NCI-H82 (cell line): ENCODE results near the gene LSM11.
A peak's percentile ranks its signal among the peaks of the same experiment; 100 is the strongest.

Experiments
- DNase-seq: peaks from one replicate; lab custom pipeline; 2025; lab: John Stamatoyannopoulos, UW

The LSM11 gene

DNA sequence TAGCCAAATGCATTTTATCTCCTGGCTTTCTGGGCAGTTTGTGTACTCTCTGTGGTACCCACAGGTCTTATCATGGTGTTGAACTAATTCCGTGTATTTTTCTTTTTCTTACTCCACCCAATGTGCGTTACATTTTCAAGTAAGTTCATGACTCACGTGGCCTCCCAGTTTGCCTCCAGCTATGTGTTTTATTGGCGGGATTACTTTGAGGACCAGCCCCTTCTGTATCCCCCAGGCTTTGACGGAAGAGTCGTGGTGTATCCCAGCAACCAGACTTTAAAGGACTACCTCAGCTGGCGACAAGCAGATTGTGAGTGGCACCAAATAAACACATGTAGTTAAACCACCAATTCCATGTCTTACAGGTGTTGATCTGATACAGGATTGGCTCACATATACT lies 9.1 kb upstream of the LSM11 start:
- DNase-seq: no peak

DNA sequence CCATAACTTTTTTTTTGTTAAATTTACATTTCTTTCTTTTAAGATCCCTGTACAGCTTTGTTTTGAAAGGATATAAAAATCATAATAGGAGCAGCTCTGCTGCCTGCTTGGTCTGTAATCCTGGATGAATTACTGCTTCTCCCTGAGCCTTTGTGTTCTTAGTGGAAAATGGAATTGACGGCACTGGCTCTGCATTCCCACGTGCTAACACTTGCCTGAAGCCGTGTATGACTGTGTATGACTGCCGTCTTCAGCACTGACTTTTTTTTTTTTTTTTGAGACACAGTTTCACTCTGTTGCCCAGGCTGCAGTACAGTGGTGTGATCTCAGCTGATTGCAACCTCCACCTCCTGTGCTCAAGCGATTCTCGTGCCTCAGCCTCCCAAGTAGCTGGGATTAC lies 7.5 kb upstream of the LSM11 start:
- DNase-seq: no peak

GRCh38 chr5:157739388-157740228 lies 3.9 kb upstream of the LSM11 start:
- DNase-seq: no peak

DNA sequence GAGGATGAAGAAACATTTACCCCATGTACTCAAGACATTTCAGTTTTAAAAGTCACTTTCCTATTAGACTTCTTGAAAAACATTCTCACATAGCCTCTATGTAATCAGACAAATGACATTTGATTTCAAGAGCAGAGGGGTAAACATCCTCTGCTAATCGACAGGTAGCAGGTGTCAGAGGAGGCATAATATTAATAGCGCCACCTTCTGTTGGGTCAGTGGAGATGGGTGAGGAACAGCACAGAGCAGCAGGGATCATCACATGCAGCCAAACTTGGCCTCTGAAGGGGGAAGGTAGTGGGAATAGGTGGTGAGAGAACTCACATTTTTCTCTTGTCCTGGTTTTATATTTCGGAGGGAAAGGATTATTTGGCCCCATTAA lies 3.3 kb upstream of the LSM11 start:
- peak; percentile 48 for DNase-seq

GRCh38 chr5:157741131-157741530 lies 2.4 kb upstream of the LSM11 start:
- DNase-seq: no peak

DNA sequence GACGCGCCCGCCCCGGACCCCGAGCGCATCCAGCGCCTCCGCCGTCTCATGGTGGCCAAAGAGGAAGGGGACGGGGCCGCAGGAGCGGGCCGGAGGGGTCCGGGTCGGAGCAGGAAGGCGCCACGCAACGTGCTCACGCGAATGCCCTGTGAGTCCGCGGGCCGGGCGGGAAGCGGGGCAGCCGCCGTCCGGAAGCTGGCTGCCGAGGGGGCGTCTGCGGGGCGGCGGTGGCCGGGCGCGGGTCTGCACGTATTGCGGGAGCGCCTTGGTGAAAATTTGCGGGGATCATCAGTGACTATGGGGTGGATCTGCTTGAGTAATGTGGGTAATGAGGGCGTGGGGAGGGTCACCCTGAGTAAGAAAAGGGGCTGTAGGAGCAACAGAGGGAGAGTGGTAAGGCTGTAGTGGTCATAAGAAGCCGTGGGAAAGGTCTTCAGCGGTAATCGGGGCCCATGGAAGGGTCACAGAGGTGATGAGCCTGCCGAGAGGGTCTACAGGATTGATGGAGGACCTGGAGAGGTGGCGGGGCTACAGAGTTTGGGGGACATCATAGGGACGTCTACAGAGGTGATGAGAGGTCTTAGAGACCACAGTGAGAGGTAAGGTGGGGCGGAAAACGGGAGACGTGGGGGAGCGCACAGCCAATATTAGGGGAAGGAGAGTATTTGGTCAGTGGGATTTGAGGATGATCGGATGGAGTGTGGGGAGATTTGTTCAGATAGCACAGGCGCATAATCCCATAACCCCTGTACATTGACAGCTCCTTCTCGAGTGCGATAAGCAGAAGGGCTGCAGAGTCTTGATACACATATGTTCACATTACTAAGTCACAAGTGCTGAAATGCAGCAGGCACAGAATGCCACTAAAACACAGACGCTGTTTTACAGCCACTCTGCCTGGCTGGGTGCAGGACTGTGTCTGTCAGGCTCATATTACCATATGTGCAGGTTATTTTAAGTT lies 819 bp downstream of the LSM11 start:
- DNase-seq: peak; percentile 81

DNA sequence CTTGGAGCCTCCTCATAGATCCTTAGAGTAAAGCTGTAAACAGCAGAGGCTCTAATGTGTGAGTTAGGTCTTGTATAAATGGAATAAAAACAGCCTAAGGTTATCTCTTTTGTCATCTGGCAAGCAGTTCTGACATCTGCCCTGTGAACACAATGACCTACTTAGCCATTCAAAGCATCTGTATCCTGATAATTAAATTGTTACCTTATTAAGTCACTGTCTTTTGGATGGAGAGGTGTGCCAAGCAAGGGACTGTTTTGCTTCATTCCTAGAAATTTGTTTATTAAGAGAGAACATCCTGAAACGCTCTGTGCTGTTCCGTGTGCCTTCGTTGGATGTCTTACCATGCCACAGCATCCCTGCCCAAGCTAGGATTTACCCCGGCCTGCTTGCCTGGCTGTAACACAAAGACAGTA lies 1.5 kb downstream of the LSM11 start:
- peak; percentile 33 for DNase-seq

GRCh38 chr5:157747173-157747740 lies 3.7 kb downstream of the LSM11 start:
- DNase-seq: no peak

GRCh38 chr5:157747766-157748700 lies 4.5 kb downstream of the LSM11 start:
- DNase-seq: no peak

DNA sequence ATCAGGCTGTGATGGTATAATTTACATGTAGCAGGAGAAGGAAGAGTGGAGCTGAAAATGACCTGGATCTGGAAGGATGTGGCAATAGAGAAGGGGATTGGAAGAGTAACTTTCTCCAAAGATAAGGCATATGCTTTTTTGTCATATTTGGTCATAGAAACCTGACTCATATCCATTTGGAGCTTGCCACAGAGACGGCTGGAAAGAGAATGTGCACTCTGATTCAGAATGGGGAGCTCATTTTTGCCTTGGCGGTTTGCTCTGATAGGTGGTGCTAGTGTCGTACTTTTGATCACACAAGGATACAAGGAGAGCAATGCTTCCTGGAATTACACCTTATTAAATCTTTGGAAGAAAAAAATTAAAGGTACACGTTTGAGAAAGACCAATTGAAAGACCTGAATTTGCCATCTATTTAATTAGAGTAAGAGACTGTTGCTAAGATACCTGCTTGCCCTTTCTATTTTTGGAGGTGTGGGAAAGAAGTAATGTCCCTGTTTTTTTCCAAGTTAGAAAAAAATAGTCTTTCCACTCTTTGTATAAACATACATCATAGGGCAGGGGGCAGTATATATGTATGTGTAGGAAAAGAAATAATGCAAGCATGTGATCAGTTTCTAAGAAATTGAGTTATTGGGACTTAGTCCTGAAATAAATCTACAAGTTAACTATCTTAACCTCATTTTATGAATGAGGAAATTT lies 5.4 kb downstream of the LSM11 start:
- no peak for DNase-seq

- no peak for DNase-seq
Observed at GRCh38 chr5:157749462-157749799, 5.9 kb downstream of the LSM11 start.

- no peak for DNase-seq
Observed at GRCh38 chr5:157750320-157750719, 6.8 kb downstream of the LSM11 start.

- no peak for DNase-seq
Observed at GRCh38 chr5:157756122-157756521, 12.6 kb downstream of the LSM11 start.

GRCh38 chr5:157758706-157759105 lies 15.2 kb downstream of the LSM11 start:
- DNase-seq: no peak

DNA sequence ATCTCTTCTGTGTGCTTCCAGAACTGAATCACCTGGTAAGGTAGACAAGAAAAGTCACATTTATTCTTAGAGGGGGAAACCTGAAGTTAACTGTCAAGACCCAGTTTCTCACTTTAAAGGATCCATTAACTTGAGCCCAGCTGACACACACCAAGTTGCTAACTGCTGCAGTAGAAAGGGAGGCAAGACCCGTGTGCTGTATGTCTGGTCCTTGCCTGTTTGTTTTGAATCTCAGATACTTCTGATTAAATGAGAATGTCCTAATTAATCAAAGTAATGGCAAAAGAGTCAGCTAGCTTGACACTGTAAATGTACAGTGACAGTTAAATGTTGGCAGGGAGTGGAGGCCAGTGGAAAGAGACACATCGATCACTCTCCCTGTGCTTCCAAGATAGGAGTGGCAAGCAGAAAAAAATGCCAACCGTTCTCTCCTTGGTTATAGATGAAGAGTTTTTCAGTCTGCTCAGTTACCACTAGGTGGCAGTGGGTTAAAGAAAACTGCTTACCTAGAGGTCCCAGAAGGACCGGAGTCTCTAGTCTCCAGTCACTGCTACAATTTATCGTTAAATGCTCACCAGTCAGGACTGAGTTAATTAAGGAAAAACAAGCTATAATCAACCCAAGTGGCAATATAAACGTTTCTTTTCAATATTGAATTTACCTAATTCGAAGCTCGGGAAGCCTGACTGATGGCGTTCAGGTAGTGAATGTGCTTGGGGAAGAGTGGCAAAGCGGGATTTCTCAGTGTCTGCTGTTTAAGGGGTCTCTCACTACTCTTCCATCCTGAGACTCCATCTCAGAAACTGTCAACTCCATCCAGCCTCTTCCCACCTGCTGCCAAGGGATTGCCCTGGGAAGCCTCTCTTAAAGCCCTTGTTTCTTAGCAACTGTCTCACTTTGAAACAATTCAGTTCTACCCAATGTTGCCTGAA lies 18.4 kb downstream of the LSM11 start:
- peak; percentile 79 for DNase-seq

DNA sequence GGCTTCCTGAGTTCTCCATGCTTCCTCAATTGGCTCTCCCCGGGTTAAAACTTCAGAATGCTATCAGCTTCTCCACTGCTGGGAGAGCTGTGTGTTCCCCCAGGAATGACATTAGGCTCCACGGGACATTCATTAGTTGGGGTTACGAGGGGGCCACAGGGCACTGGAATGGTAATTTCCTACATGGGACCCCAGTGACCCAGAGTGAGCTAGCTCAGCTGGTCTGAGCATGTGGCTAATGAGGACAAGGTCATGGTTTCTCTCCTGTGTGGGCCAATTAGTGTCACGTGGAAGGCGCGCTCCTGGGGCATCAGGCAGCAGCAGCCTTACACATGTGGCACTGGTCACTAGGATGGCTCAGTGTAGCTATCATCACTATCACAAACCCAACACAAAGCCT lies 21.0 kb downstream of the LSM11 start:
- DNase-seq: no peak

DNA sequence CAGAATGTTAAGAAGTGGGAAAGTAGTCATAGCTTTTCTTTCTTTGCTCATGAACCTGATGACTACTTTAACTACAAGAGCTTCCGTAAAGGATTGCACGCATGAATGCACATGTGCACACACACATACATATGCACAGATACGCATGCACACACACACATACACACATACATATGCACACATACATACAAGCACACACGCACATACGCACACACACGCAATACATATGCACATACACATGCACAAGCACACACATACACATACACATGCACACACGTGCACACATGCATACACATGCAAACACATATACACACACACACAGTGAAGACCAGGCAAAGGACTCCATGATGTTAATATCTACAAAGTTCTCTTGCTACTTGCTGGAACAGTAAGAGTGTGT lies 22.9 kb downstream of the LSM11 start:
- DNase-seq: no peak

DNA sequence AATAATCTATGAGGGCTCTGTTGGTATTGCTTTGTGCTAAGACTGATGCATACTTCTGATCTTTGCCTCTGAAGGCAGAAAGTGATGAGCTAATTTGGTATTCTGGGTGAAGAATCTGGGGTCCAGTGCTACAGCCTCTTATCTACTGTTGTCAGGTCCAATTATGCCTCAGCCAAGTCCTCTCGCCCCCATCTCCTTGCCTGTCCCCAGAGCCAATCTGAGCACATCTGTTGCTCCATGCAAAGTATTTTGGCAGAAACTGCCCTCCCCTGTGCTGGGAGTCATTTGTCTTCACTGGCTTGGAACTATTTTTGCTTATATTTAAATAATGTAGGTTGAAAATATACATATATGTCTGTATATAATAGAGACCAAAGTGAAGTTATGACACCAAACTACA lies 23.4 kb downstream of the LSM11 start:
- no peak for DNase-seq

GRCh38 chr5:157767689-157768088 lies 24.2 kb downstream of the LSM11 start:
- DNase-seq: no peak

- no peak for DNase-seq
Observed at GRCh38 chr5:157770665-157771064, 27.2 kb downstream of the LSM11 start.
